SH-SY5Y (cell line): ENCODE measurements around the gene TNFAIP3.

Experiments
- GATA2 ChIP-seq: IDR thresholded peaks from 2 replicates; pipeline ENCODE4 v1.6.1; 2011; ENCODE audit warnings: mild to moderate bottlenecking, low read depth, low read length
- GATA3 ChIP-seq: IDR thresholded peaks from 2 replicates; pipeline ENCODE4 v1.6.1; 2011; ENCODE audit warnings: low read depth, mild to moderate bottlenecking, low read length, moderate library complexity

DNA sequence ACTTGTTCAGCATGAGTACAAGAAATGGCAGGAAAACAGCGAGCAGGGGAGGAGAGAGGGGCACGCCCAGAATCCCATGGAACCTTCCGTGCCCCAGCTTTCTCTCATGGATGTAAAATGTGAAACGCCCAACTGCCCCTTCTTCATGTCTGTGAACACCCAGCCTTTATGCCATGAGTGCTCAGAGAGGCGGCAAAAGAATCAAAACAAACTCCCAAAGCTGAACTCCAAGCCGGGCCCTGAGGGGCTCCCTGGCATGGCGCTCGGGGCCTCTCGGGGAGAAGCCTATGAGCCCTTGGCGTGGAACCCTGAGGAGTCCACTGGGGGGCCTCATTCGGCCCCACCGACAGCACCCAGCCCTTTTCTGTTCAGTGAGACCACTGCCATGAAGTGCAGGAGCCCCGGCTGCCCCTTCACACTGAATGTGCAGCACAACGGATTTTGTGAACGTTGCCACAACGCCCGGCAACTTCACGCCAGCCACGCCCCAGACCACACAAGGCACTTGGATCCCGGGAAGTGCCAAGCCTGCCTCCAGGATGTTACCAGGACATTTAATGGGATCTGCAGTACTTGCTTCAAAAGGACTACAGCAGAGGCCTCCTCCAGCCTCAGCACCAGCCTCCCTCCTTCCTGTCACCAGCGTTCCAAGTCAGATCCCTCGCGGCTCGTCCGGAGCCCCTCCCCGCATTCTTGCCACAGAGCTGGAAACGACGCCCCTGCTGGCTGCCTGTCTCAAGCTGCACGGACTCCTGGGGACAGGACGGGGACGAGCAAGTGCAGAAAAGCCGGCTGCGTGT, 11.6 kb downstream of the TNFAIP3 start:
- TF ChIP-seq GATA3 (no peak), GATA2 (no peak)
